Activated B cell treated with CpG ODN at 0.5 μM for 24 hours (primary cell): Measurements from ENCODE around the gene OR1L8. TPM values are rescaled to one million over a fixed set of nuclear protein-coding genes. Genes with fewer than 3 reads are reported as not detected.
"Not testable (repeated sequence)": the region's sequence is repeated elsewhere in the genome, so short reads cannot be mapped to it uniquely, and the experiment has no call there.

Experiments
- ATAC-seq: fragments of 200-7000 bp; cut with Tn5 transposase; one replicate; pipeline ENCODE4 v1.10.0; 2021; ENCODE audit warnings: low read depth, mild to moderate bottlenecking, moderate library complexity
- CTCF ChIA-PET: fragments of 350-600 bp; sonication (Branson Sonifier 250); formaldehyde crosslinking; loops from one replicate; lab custom pipeline; 2021; ENCODE audit warnings: antibody characterized with exemption; lab: Charles Lee
- POLR2A ChIA-PET: fragments of 350-600 bp; sonication (Branson Sonifier 250); formaldehyde crosslinking; loops from one replicate; lab custom pipeline; 2021; ENCODE audit warnings: antibody characterized with exemption; lab: Charles Lee
- DNase-seq: peaks from one replicate; pipeline ENCODE4 v3.0.0; 2022
- H3K27ac Mint-ChIP-seq: one replicate; pipeline ENCODE4 v1.8.0; 2020; ENCODE audit warnings: mixed read lengths
- H3K27me3 Mint-ChIP-seq: one replicate; pipeline ENCODE4 v1.8.0; 2021; ENCODE audit warnings: mixed read lengths
- H3K36me3 Mint-ChIP-seq: one replicate; pipeline ENCODE4 v1.8.0; 2021; ENCODE audit warnings: low read depth, mixed read lengths
- H3K4me1 Mint-ChIP-seq: one replicate; pipeline ENCODE4 v1.8.0; 2021; ENCODE audit warnings: mixed read lengths
- H3K4me3 Mint-ChIP-seq: one replicate; pipeline ENCODE4 v1.8.0; 2020; ENCODE audit warnings: mild to moderate bottlenecking, mixed read lengths
- H3K9me3 Mint-ChIP-seq: one replicate; pipeline ENCODE4 v1.8.0; 2020; ENCODE audit warnings: mixed read lengths
- CTCF ChIP-seq: fragments of 200-600 bp; IDR thresholded peaks from one replicate; pipeline ENCODE4 v1.8.0; 2022; ENCODE audit warnings: antibody characterized with exemption, mild to moderate bottlenecking
- intact Hi-C: fragments of 100-400 bp; cut with micrococcal nuclease; formaldehyde crosslinking; loops from one replicate; pipeline ENCODE4 v1.15.1; 2024
- total RNA-seq: library from RNA; stranded (reverse); gene quantifications from 2 replicates; pipeline ENCODE4 v1.2.3, GENCODE V29; 2022

The OR1L8 gene, protein sequence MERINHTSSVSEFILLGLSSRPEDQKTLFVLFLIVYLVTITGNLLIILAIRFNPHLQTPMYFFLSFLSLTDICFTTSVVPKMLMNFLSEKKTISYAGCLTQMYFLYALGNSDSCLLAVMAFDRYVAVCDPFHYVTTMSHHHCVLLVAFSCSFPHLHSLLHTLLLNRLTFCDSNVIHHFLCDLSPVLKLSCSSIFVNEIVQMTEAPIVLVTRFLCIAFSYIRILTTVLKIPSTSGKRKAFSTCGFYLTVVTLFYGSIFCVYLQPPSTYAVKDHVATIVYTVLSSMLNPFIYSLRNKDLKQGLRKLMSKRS
- not detected in 2 replicates for total RNA-seq

GRCh38 chr9:122583284-122583683 lies at the start of gene OR1L8:
TSS of gene OR1L8 (minus strand) at chr9:122583384. CDS start at chr9:122568477, 14,907 bp downstream.
- not testable (repeated sequence) for H3K9me3 Mint-ChIP-seq

GRCh38 chr9:122619996-122620395 lies 36.8 kb upstream of the OR1L8 start:
- intact Hi-C loops = no loop called here
- Mint-ChIP-seq H3K4me3 (no peak overlapping the region), H3K27me3 (peaks cover 29% of the 10 kb centered on the region), H3K27ac (no peak overlapping the region), H3K36me3 (no peaks in the 10 kb centered on the region), H3K4me1 (no peaks in the 10 kb centered on the region), H3K9me3 (peaks cover 2% of the 10 kb centered on the region)
- CTCF ChIA-PET = no interaction called here
- TF ChIP-seq CTCF = no peak
- DNase-seq = no peak
- POLR2A ChIA-PET = no interaction called here
- ATAC-seq = no peak

More at GRCh38 chr9:122583284-122583683, at the start of gene OR1L8:
- H3K4me3 Mint-ChIP-seq, ATAC-seq, H3K27me3 Mint-ChIP-seq, CTCF ChIA-PET, intact Hi-C loops, H3K36me3 Mint-ChIP-seq, POLR2A ChIA-PET, DNase-seq, H3K4me1 Mint-ChIP-seq, H3K27ac Mint-ChIP-seq: not testable (repeated sequence)

DNA sequence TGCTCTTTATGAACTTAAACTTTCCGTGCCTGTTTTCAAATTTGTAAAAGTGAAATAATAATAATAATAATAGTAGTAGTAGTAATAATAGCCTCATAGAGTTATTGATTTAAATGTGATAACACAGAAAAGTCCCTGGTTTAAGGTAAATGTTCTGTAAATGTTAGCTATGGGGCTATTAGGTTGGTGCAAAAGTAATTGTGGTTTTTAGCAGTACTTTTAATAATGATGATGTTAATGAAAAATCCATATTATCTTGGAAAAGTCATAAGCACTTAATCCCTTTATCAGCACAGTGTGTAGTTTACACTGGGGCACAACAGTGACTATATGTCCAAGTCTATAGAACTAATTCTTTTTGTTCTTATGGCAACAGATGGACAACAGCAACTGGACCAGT lies 31.2 kb upstream of the OR1L8 start, which contains the start of gene OR1Q1:
Gene OR1Q1 (plus strand): TSS at position 377 of the 400 bp plus-strand sequence. CDS start 0 bp downstream, at position 377.
- Mint-ChIP-seq H3K4me1 (no peaks in the 10 kb centered on the region), H3K27ac (no peak within 1 kb of the TSS), H3K36me3 (no peaks in the 10 kb centered on the region), H3K4me3 (no peak within 1 kb of the TSS), H3K27me3 (peaks cover 19% of the 10 kb centered on the region), H3K9me3 (peaks cover 2% of the 10 kb centered on the region)
- POLR2A ChIA-PET = no interaction called here
- intact Hi-C loops = no loop called here
- no peak for TF ChIP-seq CTCF
- CTCF ChIA-PET = no interaction called here
- DNase-seq (no peak), ATAC-seq (no peak)

DNA sequence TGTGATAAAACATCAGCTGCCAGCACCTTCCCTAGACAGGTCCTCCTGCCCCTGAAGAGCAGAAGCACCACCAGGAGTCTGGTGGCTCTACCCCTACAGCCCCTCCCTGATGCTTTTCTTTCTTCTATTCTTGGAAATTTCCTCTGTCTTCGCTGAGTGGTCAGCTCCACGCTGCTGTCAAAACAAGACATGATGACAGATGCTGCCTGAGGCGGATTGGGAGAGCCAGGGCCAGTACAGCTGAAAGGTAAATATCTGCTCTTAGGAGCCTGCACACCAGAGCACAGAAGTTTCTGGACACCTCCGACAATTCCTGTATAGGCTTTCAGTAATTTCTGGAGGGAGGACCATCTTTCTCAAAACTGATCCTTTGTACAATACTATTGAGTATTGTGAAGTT lies 26.6 kb upstream of the OR1L8 start:
- no peaks in the 10 kb centered on the region for H3K36me3 Mint-ChIP-seq
- H3K27ac Mint-ChIP-seq = no peak overlapping the region
- ATAC-seq = no peak
- H3K4me1 Mint-ChIP-seq = no peaks in the 10 kb centered on the region
- ChIA-PET POLR2A (no interaction called here), CTCF (no interaction called here)
- TF ChIP-seq CTCF = no peak
- intact Hi-C loops = no loop called here
- no peaks in the 10 kb centered on the region for H3K9me3 Mint-ChIP-seq
- peaks cover 16% of the 10 kb centered on the region for H3K27me3 Mint-ChIP-seq
- no peak overlapping the region for H3K4me3 Mint-ChIP-seq
- no peak for DNase-seq

- ATAC-seq (no peak), DNase-seq (no peak)
- H3K27me3 Mint-ChIP-seq = peaks cover 14% of the 10 kb centered on the region
- ChIA-PET POLR2A (no interaction called here), CTCF (no interaction called here)
- H3K4me3 Mint-ChIP-seq = no peak overlapping the region
- no peaks in the 10 kb centered on the region for H3K36me3 Mint-ChIP-seq
- intact Hi-C loops = no loop called here
- TF ChIP-seq CTCF = no peak
- no peak overlapping the region for H3K27ac Mint-ChIP-seq
- H3K9me3 Mint-ChIP-seq = no peaks in the 10 kb centered on the region
- H3K4me1 Mint-ChIP-seq = no peaks in the 10 kb centered on the region
These were observed 23.4 kb upstream of the OR1L8 start for GRCh38 chr9:122606587-122606986.
